NCI-H2171 treated with DMSO at 0.1 percent for 48 hours (cell line): ENCODE measurements around the gene BTNL3.
"Not testable (repeated sequence)": the region's sequence is repeated elsewhere in the genome, so short reads cannot be mapped to it uniquely, and the experiment has no call there.

Source experiments
- DNase-seq: peaks from one replicate; lab custom pipeline; 2025; lab: John Stamatoyannopoulos, UW

Gene BTNL3

DNA sequence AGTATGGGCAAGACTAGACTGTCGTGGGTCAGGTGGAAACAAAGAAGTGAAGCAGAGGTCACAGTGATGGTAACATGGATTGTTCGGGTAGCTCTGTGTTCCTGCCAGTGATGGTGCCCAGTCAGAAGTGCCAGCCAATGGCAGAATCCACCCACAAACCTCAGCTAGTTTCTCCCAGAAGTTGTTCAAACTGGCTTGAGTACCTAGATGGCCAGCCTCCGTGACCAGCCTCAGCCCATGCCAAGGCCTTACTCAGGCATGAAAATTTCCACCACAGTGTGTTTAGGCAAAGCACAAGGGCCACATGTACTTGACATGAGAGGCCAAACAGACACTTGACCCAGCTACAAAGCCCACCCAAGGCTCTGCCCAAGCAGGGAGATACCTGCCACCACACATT lies 32.0 kb downstream of the BTNL3 start:
- DNase-seq, result no peak

DNA sequence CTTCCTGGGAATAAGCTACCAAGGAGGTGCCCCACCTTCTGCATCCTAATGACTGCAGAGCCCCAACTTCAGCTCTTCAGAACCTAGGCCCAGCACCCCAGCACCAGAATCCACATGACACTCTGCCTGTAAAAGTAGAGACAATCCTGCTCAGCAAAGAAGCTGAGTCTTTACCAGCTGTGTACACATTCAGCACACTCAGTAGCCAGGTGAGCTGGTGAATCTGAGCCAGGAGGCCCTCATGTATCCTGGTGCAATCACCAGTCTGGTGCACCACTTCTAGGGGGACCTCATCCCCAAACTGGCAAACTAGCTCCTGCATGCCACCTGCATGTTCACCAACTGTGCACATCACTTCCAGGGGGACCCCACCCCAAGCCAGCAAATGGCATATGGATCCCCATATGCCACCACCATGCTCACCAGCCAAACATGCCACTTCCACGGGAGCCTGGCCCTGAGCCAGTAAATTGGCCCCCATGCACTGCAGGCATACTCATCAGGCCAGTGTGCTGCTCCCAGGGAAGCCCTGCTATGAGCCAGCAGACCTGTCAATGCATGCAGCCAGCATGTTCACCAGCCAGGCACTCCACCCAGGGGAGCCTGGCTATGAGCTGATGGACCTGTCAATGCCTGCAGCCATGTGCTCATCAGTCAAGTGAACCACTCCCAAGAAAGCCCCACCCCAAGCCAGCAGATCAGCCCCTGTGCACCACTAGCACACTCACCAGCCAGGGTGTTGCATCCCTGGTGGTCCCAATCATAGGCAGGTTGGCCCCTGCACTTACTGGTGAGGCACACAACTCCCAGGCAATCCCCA lies 35.8 kb downstream of the BTNL3 start:
- peak; percentile 0 for DNase-seq

DNA sequence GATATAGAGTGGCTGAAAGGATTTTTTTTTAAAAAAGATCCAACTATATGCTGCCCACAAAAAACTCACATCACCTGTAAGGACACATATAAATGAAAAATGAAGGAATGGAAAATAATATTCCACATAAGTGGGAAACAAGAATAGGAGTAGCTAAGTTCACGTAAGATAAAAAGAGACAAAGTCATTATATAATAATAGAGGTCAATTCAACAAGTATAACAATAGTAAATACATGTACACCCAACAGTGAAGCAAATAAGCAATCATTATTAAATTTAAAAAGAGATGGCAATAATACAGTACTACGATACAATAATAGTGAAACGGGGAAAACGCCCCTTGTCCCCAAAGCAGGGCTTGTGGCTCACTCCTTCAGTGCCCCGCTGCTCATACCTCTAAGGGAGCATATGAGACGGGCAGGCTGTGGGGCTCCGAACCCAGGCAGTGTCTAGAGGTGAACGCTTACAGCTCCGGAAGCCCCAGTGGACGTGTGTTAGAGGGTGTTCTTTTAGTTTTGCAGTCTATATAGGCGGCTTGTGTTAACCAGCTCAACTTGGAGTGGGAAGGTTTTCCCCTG lies 38.9 kb downstream of the BTNL3 start:
- no peak for DNase-seq

DNA sequence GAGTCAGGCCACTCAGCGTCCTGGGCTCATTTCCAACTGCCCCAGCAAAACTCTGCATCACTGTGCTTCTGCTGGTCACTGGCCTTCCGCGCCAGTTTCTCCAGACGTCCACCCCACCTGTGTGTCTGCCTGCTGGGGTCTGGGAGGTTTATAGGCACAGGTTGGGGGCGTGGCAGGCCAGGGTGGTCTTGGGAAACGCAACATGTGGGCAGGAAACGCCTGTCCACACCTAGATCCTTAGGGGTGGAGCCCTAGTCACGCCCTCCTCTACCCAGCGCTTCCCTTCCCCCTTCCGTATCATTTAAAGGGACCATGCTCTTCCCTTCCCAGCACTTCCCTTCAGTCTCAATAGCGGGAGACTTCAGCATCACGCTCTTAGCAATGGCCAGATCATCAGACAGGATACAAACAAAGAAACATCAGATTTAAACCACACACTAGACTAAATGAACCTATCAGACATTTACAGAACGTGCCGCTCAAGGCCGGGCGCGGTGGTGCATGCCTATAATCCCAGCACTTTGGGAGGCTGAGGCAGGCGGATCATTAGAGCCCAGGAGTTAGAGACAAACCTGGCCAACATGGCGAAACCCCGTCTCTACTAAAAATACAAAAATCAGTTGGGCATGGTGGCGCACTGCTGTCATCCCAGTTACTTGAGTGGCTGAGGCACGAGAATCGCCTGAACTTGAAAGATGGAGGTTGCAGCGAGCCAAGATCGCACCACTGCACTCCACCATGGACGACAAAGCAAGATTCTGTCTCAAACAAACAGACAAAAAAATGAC lies 39.6 kb downstream of the BTNL3 start:
- DNase-seq, result no peak

DNA sequence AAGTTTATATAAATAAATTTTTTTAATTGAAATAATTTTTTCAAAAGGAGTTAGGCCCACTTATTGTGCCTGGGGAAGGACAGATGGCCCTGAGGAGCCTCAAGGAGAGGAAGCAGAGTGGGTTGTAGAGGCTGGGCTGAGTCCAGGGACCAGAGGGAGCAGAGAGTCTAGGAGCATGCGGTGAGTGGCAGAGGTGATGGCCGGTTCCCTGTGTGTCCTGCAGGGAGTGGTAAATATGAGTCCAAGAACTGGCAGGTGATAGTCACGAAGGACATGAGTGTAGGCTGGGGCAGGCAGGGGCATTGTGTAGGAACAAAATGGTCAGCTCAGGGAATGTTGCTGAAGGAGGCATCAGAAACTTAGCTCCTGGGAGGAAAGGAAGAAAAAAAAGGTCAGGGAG lies 43.1 kb downstream of the BTNL3 start:
- DNase-seq, result no peak

DNA sequence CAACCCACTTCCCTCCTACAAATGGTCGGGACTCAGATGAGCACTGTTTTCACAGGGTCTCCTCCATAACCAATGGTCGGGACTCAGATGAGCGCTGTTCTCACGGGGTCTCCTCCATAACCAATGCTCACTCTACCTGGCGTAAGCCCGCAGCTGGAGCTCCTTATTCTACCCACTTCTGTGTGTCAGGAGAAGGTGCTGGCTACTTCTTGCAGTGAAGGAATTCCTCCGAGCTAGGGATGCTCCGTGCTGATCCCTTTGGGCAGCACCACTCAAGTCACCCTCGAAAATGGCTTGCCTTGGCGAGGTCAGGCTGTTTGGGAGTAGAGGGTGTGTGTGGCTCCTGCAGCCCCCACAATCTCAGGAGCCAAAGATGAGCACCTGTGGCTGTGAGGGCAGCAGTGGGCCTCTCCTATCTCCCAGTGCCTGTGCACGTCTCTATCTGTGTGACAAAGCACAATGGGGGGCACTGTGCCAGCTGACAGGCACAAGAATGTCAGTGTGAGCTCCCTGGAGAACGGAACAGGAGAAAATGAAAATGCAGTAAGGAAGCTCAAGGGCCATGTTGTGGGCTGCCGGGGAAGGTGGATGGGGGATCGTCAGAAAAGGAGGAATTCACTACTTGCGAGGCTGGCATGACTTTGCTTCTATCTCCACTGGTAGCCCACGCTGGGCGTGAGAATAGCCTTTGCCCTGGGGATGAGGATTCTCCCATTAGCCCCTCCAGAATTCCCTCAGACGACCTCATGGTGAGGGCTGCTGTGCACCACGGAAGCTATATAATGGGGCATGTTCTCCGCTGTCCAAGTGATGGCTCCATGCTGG lies 47.6 kb downstream of the BTNL3 start:
- peak; percentile 4 for DNase-seq

DNA sequence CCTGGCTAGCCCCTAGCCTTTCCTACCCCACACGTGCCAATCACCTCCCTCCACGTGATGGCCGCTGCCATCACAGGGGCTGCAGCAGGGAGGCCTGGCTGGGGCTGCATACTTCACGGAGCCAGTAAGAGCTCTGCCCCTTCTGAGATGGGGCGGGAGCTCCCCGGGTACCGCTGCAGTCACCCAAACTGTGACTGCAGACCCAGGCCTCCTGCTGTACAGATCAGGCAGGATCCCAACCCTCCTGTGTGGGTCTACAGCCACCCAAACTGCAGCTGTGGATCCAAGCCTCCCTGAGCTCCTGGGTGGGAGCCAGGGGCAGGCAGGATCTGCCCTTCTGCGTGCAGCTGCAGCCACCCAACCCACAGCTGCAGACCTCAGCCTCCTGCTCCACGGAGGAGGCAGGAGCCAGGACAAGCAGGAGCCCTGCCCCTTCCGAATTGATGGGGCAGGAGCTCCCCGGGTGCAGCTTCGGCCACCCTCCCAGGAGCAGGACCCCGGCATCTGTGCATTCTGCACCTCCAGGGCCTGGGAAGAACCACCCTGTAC lies 48.2 kb downstream of the BTNL3 start:
- no peak for DNase-seq

DNA sequence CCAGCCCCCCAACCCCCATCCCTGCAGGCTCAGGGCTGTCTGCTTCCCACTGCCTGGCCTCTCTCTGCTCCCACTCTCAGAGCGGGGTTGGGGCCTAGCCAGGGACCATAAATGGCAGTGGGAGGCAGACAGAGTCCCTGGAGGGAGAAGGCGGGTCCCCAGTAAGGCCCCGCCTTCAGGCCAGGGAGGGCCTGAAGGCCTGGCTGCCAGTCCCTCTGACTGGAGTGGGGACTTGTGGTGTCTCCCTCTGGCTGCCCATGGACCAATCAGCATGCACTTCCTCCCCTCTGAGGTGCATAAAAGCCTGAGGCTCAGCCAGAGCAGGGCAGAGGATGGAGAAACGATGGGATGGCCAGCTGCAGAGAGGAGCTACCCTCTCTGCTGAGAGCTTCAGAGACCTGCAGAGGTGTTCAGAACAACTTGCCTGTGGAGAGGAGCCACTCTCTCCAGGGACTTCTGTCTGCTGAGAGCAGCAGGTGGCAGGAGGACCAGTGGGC lies 48.8 kb downstream of the BTNL3 start:
- DNase-seq, result no peak

DNA sequence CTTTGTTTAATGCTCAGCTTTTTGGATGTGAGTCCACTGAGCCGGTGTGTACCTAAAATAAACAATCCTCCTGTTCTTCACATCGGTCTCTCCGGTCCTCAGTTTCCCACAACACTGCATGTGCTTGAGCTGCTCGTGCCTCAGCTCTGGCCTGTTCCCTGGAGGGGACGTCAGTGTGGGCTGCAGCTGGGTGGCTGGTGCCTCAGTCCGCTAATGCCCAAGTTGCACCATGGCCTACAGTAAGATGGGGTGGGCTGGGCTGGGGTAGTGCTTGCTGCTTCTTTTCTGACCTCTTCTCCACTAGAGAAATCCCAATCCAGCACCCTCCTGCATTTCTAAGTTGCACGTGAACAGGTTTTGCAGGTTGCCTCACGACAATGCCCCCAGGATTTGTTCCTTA lies 50.8 kb downstream of the BTNL3 start:
- no peak for DNase-seq

DNA sequence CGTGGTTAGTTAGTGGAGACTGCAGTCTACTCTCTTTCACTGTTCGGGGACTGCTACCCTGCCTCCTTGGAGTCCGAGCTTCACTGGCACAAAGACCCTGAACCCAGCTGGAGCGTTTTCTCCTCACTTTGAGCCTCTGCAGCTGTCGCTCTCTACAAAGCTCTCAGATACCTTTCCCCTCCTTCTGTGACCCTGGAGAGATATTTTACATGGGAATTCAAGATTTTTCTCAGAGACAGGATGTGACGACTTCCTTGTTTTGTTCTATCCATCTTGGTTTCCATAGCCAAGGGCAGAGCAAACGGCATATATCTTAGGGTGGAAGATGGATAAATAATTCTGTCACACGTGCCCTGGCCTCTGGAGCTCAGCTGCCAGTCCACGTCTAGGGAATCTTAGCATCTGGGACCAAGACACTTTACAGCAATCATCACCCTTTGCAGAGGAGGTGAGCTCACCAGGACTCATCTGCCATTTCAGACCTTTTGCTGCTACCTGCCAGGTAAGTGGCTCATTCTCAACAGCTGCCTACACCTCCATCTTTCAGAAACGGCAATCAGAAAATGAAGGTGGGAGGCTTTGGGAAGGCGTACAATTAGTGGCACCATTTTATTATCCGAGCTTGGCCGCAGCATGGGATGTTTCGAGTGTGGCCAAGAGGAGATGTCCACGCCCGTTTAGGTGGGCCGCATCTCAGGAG lies 51.4 kb downstream of the BTNL3 start, which contains the start of gene BTNL9:
TSS of gene BTNL9 (plus strand) at position 336 of the 700 bp plus-strand sequence. CDS start 5,224 bp downstream, outside the sequence.
- DNase-seq, result no peak

DNA sequence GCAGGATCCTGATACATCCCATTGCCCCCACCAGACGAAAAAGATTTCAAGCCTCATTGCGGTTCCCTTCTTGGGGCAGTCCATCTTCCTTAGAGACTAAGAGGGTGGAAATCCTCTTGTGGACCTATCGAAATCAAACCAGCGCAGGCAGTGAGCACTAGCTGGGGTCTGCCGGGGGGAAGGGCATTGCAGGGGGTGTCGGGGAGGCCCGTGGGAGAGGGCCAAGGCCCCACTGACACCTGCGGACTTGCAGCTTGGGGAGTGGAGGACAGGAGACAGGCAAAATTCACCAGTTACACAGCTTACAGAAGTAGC lies 51.9 kb downstream of the BTNL3 start:
- no peak for DNase-seq

DNA sequence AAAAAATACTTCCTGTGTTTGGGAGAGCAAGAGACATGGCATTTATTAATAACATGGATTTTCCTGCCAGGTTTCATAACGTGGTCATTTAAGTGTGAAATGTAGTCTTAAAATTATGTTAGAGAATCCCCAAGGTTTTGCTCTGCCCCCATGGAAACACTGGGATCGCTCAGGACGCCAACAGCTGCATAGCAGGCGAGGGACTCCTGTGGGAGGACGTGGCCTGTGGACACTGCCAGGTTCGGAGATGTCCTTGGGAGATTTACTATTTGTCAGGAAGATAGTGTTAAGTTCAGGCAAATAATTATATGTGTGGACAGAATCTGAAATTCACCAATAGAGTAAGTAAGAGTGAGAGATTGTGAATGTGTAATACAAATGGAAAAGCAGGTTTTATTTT lies 52.4 kb downstream of the BTNL3 start:
- DNase-seq, result no peak

DNA sequence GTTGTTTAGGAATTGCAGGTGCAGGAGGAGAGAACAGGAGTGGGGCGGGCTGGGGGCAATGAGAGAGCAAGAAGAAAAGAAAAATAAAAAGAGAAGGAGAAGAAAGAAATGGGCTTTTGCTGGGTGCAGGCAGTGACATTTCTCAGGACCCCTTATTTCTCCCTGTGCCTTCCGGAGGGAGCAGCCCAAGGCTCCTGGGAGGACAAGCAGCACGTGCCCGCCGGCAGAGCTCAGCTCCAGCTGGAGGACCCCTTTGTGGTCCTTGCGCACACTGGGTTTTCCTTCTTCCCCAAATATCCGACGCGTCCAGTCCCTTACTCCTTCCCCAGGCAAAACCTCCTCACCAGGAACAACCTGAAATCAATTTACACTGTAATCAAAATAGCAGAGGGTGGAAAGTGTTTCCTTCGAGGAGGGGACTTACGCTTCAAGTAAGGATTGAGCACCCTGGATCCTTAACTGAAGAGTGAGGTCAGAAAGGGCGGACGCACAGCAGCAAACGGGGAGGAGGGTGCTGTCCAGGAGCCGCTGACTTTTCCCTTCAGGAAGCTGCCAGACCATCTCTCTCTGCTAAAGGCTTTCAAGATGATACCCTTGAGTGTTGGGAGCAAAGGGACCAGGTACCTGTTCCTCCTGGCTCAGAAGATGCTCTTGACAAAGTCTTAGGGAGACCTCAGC lies 53.5 kb downstream of the BTNL3 start:
- no peak for DNase-seq

DNA sequence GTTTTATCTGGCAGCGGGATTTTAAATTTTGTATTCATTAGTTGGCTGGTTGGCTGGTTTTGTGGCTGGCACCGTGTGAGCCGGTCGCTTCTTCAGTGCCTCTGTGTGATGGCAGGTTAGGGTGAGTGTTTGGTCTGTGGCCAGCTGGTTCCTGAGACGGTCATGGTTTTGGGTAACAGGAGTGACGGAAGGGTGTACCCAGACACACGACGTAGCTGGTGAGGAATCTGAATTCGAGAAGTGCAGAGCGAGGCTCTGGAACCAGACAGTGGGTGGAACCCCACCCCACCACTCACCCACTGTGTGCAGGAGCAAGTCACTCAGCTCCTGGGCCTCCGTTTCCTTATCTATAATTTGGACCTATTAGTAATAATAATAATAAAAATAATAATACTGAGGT lies 54.1 kb downstream of the BTNL3 start:
- no peak for DNase-seq

DNA sequence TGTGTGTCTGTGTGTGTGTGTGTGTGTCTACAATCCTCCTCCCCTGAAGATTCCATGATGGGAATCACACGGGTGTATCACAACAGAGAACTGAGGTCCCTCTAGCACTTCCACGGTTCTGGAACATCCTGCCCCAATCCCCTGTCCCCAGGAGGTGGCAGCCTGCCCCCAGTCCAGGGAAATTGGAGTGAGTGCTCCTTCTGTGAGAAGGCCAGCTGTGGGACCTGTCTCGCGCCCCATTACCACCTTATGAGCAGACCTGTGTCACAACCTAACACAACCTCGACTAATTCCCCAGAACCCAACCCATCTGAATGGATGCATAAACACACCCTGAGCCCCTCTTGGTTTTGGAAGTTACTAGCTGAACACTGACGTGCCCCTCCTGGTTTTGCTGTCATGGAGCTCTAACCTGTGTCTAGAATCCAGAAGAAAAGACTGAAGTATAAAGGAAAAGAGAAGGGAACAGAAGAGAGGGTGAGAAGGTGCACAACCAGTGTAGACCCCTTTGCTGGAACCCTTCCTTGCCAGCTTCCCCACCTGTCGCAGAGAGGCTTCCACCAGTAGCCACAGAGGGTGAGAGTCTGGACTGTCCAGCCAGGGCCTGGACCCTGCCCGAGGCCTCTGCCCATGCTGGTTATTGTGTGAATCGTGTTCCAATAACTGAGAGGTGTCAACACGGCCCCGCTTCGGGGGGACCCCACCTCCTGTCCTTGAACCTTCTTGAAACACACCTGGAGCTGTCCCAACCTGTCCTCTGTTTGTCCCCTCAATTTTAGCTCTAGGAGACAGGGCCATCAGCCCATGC lies 54.8 kb downstream of the BTNL3 start:
- no peak for DNase-seq

DNA sequence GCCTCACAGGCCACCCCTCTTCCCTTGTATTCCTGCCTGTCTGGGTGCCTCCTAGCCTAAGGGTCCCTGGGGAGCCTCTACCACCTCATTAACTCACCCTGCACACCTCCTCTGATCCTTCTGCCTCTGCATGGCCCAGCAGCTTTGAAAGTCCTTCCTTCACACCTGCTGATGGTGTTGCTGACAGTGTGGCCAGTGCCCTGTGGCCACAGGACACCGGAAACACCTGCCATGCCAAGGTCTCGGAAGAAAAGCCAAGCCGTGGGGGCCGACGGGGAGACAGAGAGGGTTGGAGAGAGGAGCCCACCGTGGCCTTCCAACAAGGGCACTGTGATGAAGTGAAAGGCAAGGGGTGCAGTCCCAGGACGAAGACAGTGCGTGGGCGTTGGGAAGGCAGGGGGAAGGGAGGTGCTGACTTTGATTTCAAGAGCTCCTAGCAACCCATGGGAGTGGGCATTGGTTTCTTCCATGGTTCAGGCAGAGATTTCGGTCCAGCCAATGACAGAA lies 55.5 kb downstream of the BTNL3 start:
- no peak for DNase-seq

DNA sequence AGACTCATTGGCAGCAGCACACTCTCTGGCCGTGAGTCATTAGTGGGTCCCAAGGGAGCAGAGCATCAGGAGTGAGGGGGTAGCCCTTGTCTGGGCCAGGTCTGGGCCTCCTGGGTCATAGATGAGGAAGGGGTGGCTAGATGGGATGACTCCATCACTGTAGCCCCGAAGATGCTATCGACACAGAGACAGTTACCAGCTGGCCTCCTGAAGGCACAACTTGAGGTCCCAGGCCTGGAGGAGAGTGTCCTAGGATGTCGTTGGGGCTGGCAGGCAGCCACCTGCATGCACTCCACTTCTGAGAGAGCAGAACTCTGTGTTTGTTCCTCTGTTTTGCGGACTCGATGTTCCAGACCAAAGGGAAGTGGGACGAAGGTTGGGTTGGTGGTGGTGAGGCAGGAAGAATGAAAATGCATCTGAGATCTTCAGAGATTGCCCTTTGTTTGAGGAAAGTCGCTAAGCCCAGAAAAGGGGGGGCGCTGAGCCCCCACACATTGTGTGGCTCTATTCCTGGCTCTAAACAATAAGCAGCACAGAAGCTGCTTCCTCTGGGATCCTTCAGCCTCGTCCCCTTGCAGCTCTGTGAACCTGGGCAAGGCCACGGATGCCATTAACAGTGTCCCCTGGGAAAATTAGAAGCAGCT lies 56.1 kb downstream of the BTNL3 start:
- no peak for DNase-seq

DNA sequence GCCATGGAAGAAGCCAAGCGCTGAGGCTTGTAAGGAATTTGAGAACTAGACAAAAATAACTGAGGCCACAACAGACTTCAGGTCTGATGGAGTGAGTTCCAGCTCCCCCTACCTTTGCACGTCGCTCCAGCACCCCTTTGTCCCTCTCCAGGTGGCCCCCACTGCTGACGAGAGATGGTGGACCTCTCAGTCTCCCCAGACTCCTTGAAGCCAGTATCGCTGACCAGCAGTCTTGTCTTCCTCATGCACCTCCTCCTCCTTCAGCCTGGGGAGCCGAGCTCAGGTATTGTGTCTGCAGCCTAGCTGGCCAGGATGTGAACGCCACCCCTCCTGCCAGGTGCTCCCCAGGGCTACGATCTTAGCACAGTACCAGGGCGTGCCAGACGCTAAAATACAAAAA lies 56.7 kb downstream of the BTNL3 start:
- DNase-seq, result no peak

DNA sequence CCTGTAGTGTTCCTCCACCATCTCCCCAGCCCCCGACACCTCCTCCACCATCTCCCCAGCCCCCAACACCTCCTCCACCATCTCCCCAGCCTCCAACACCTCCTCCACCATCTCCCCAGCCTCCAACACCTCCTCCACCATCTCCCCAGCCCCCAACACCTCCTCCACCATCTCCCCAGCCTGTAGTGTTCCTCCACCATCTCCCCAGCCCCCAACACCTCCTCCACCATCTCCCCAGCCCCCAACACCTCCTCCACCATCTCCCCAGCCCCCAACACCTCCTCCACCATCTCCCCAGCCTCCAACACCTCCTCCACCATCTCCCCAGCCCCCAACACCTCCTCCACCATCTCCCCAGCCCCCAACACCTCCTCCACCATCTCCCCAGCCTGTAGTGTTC lies 57.2 kb downstream of the BTNL3 start:
- DNase-seq, result not testable (repeated sequence)
